K562 (cell line): ENCODE results near the gene MTG1. TPM values are rescaled to one million over a fixed set of nuclear protein-coding genes. Genes with fewer than 3 reads are reported as not detected.

Experiments
- ATAC-seq: fragments of 200-7000 bp; cut with Tn5 transposase; 3 replicates; pipeline ENCODE4 v1.9.1; 2020; ENCODE audit warnings: moderate library complexity
- BruUV-seq: library from RNA; stranded (reverse); fragments of 400-500 nt; replicated peaks from 2 replicates; lab custom pipeline; 2021; lab: Mats Ljungman, UMichigan
- CTCF ChIA-PET: fragments of 300-600 bp; formaldehyde crosslinking; extraction: SDS; loops from one replicate; lab custom pipeline; 2021; ENCODE audit warnings: low intra/inter-chr PET ratio; lab: Yijun Ruan, JAX
- POLR2A ChIA-PET: fragments of 300-600, 350-650 bp; sonication (Branson Sonifier 250); formaldehyde crosslinking; extraction: SDS; loops from one replicate; lab custom pipeline; 2021; ENCODE audit warnings: antibody characterized with exemption, inconsistent platforms; lab: Yijun Ruan, JAX
- DNase-seq, 4 experiments: peaks; one replicate each; pipeline versions ENCODE4 v3.0.0 to v3.0.0-alpha.2; 2011 to 2018; ENCODE audit warnings: low spot score in 3 of 4, mixed read lengths in 3 of 4; ENCODE audit errors: extremely low read depth in 1 of 4
- FAIRE-seq: peaks from 2 replicates; lab custom pipeline; 2011; peaks lifted over from hg19 to GRCh38; lab: Jason Lieb, UNC
- H2AFZ ChIP-seq: 2 replicates; pipeline ENCODE4 v1.6.0; 2011; ENCODE audit warnings: low read depth, low read length, control low read depth, inconsistent platforms
- H3K27ac ChIP-seq: fragments of 200-600 bp; 3 replicates; pipeline ENCODE4 v1.8.0; 2011; ENCODE audit warnings: low read depth, mild to moderate bottlenecking, control low read depth, inconsistent platforms, low read length, moderate library complexity, mixed read lengths; ENCODE audit errors: extremely low read depth
- H3K27me3 ChIP-seq, 2 experiments: fragments of 300-600 bp in 1 of 2; 2 replicates in 1 of 2; 3 replicates in 1 of 2; pipeline versions ENCODE4 v1.6.0 to v1.8.0; 2011; ENCODE audit warnings: inconsistent platforms in 2 of 2, low read length in 2 of 2, mild to moderate bottlenecking in 1 of 2, mixed read lengths in 1 of 2, moderate library complexity in 1 of 2; ENCODE audit not compliant: control insufficient read depth in 2 of 2, insufficient read depth in 2 of 2
- H3K36me3 ChIP-seq: fragments of 300-600 bp; 3 replicates; pipeline ENCODE4 v1.8.0; 2011; ENCODE audit warnings: mild to moderate bottlenecking, low read length, inconsistent platforms; ENCODE audit not compliant: control insufficient read depth, insufficient read depth
- H3K4me1 ChIP-seq, 2 experiments: fragments of 200-600 bp in 1 of 2; replicated peaks in 1 of 2; 2 replicates in 1 of 2; 3 replicates in 1 of 2; pipeline versions ENCODE4 v1.5.1 to v1.8.0; 2011; ENCODE audit warnings: inconsistent platforms in 2 of 2, low read length in 2 of 2, mild to moderate bottlenecking in 1 of 2, mixed read lengths in 1 of 2, moderate library complexity in 1 of 2; ENCODE audit not compliant: control insufficient read depth in 2 of 2, insufficient read depth in 2 of 2
- H3K4me2 ChIP-seq: 2 replicates; pipeline ENCODE4 v1.6.1; 2011; ENCODE audit warnings: low read length, control low read depth, inconsistent platforms, mixed read lengths; ENCODE audit not compliant: insufficient read depth
- H3K4me3 ChIP-seq: fragments of 200-600 bp; sonication (generic), shearing (Covaris generic); 2 replicates; pipeline ENCODE4 v1.5.1; 2016; ENCODE audit warnings: control low read depth, inconsistent platforms
- H3K79me2 ChIP-seq: fragments of 200-600 bp; 3 replicates; pipeline ENCODE4 v1.8.0; 2011; ENCODE audit warnings: low read length, inconsistent platforms; ENCODE audit not compliant: control insufficient read depth, insufficient read depth
- H3K9ac ChIP-seq, 2 experiments: 2 replicates each; pipeline versions ENCODE4 v1.6.0 to v1.6.1; 2011; ENCODE audit warnings: low read depth in 2 of 2, low read length in 2 of 2, control low read depth in 1 of 2, inconsistent platforms in 1 of 2, mild to moderate bottlenecking in 1 of 2, mixed read lengths in 1 of 2; ENCODE audit not compliant: insufficient read depth in 1 of 2
- H3K9me1 ChIP-seq: one replicate; pipeline ENCODE4 v1.6.0; 2011; ENCODE audit warnings: inconsistent platforms, mild to moderate bottlenecking, low read length, moderate library complexity; ENCODE audit not compliant: control insufficient read depth, insufficient read depth
- H3K9me3 ChIP-seq: replicated peaks from 2 replicates; pipeline ENCODE4 v1.5.1; 2011; ENCODE audit warnings: low read depth, low read length, inconsistent platforms; ENCODE audit not compliant: control insufficient read depth, insufficient read depth
- H4K20me1 ChIP-seq: replicated peaks from 2 replicates; pipeline ENCODE4 v1.6.1; 2011; ENCODE audit warnings: low read length, inconsistent platforms, mixed read lengths; ENCODE audit not compliant: control insufficient read depth, insufficient read depth
- E2F8 ChIP-seq: fragments of 450-650 bp; IDR thresholded peaks from 2 replicates; pipeline ENCODE4 v1.7.1; 2018; ENCODE audit warnings: mild to moderate bottlenecking, low read depth; ENCODE audit not compliant: partially characterized antibody
- HDAC6 ChIP-seq: IDR thresholded peaks from 2 replicates; pipeline ENCODE4 v1.6.1; 2012; ENCODE audit warnings: low read depth, mild to moderate bottlenecking, control low read depth, inconsistent platforms, low read length, moderate library complexity
- POLR2G ChIP-seq: fragments of 200-400 bp; formaldehyde crosslinking; IDR thresholded peaks from 2 replicates; pipeline ENCODE4 v1.6.1; 2017; ENCODE audit warnings: low read depth, mild to moderate bottlenecking, antibody characterized with exemption, low read length, moderate library complexity
- RREB1 ChIP-seq: fragments of 250-450 bp; sonication (Bioruptor Pico); IDR thresholded peaks from 2 replicates; pipeline ENCODE4 v1.4.0; 2020
- ZNF398 ChIP-seq: fragments of 250-450 bp; sonication (Bioruptor Pico); IDR thresholded peaks from 2 replicates; pipeline ENCODE4 v1.8.0; 2021; ENCODE audit warnings: moderate library complexity, mild to moderate bottlenecking, inconsistent platforms
- WGBS: fragments of 100-300 bp; shearing (Covaris generic); methylation state at CpG from one replicate; pipeline ENCODE4 v1.1.6; 2016; ENCODE audit warnings: low coverage, mixed read lengths; ENCODE audit not compliant: insufficient coverage; ENCODE audit errors: missing lambda C conversion rate; 5-methylcytosine and 5-hydroxymethylcytosine counted together
- in situ Hi-C: fragments of 300-500 bp; cut with MboI; formaldehyde crosslinking; loops from 4 replicates; pipeline ENCODE4 v1.15.0; 2018; ENCODE audit warnings: inconsistent platforms, mixed read lengths
- intact Hi-C: fragments of 100-400 bp; cut with micrococcal nuclease; formaldehyde crosslinking; loops from 2 replicates; pipeline ENCODE4 v1.14.2; 2022
- polyA plus RNA-seq, 8 experiments: library from polyadenylated mRNA; depleted of rRNA in 4 of 8; stranded (reverse) in 5 of 8; unstranded in 3 of 8; fragments of >200 nt; fragmentation: Nextera tagmentation in 2 of 8; fragmentation: Illumina TruSeq in 1 of 8; extraction: Ambion mirVana in 2 of 8; extraction: Trizol in 1 of 8; gene quantifications; 2 replicates each; pipeline versions ENCODE4 v1.2.1 to v1.2.3, GENCODE V29; 2011 to 2014; ENCODE audit warnings: inconsistent platforms in 1 of 8, missing spikeins in 1 of 8
- total RNA-seq, 7 experiments: library from RNA; depleted of rRNA in 6 of 7; stranded (reverse); fragments of >200 nt in 6 of 7; fragmentation: Illumina TruSeq in 2 of 7; extraction: Trizol in 2 of 7; gene quantifications; 2 replicates each; pipeline versions ENCODE4 v1.2.1 to v1.2.3, GENCODE V29; 2011 to 2021; ENCODE audit warnings: low replicate concordance in 1 of 7

MTG1 gene
- total and polyA plus RNA-seq, 9 of the 15 experiments (the other 6 are each of a cell fraction or from before 2014, with no cell fraction given): 2.8 to 28.2 (median 15.4) TPM

- H3K4me1 ChIP-seq: peaks cover 0 to 24% of the 10 kb centered on the region in 2 experiments; a peak in 2 of 5 replicates
- H2AFZ ChIP-seq: no peak overlapping the region
- FAIRE-seq (no peak), ATAC-seq (no peak), DNase-seq (no peak)
- H4K20me1 ChIP-seq: no peaks in the 10 kb centered on the region
- H3K27ac ChIP-seq: no peak overlapping the region
- in situ Hi-C loops (no loop called here), intact Hi-C loops (no loop called here)
- POLR2A ChIA-PET: interaction anchor here (0.8 kb wide), 1 partner anchor 29 kb away, joined by 3 read pairs; no protein-coding TSS in a partner anchor
- BruUV-seq: no TSS peak
- no peak overlapping the region for H3K9ac ChIP-seq
- TF ChIP-seq ZNF398 (CRISPR knock-in tag) (no peak), HDAC6 (0 out of 2 replicates have a peak, but pooled peaks have one; percentile 30), E2F8 (no peak), POLR2G (peak; percentile 25; the same call in 1 of the 2 replicates), RREB1 (no peak)
- peaks cover 0 to 38% of the 10 kb centered on the region in 2 experiments; a peak in 2 of 5 replicates for H3K27me3 ChIP-seq
- no peaks in the 10 kb centered on the region for H3K9me3 ChIP-seq
- no peaks in the 10 kb centered on the region; the same call in 2 of the 3 replicates for H3K79me2 ChIP-seq
- no peaks in the 10 kb centered on the region for H3K9me1 ChIP-seq
- 46% methylated on average over 69 of the region's 81 CpGs for WGBS
- no peak overlapping the region for H3K4me3 ChIP-seq
- H3K4me2 ChIP-seq: no peak overlapping the region
- CTCF ChIA-PET: no interaction called here
- no peaks in the 10 kb centered on the region for H3K36me3 ChIP-seq
Observed at GRCh38 chr10:133459454-133460207, 65.7 kb downstream of the MTG1 start.
